Measurements from ENCODE around the gene PSMB7. TPM values are rescaled to one million over a fixed set of nuclear protein-coding genes. Genes with fewer than 3 reads are reported as not detected.

The PSMB7 gene
- total RNA-seq = 100 to 1,000 TPM; 100 to 102 TPM

DNA sequence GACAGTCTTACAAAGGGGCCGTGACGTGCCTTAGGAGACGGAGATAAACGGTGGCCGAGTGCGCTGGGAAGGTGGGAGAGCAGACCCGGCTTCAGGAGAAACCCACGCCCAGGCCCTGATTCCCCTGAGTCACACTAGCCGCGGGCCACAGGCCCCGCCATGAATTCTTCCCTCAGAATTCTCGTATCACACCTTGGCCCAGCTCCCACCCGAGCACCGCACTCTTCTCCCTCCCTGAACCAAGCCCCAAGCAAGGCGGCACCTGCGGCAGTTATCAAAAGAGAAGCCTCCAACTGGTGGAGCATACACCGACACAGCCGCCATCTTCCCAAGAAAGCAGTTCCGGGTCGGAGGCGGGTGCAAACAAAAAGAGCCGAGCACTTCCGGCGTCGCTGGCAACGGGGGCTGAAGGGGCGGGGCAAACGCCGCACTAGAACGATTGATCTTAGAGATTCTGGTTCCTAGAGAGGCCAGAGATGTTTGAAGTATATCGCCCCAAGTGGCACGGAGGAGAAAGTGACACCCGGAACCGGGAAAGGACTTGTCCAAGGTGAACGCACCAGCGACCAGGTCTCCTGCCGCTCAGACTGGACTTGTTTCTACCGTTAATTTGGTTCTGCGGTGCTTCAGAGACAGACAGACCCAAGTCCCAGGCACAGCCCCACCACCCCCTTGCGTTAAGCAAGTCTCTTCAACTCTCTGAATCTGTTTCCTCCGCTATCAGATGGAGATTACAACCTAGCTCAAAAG is at the start of gene PSMB7:
PSMB7 (minus strand) TSS at position 341 of the 750 bp plus-strand sequence; CDS start at position 324, 17 bp downstream.

DNA sequence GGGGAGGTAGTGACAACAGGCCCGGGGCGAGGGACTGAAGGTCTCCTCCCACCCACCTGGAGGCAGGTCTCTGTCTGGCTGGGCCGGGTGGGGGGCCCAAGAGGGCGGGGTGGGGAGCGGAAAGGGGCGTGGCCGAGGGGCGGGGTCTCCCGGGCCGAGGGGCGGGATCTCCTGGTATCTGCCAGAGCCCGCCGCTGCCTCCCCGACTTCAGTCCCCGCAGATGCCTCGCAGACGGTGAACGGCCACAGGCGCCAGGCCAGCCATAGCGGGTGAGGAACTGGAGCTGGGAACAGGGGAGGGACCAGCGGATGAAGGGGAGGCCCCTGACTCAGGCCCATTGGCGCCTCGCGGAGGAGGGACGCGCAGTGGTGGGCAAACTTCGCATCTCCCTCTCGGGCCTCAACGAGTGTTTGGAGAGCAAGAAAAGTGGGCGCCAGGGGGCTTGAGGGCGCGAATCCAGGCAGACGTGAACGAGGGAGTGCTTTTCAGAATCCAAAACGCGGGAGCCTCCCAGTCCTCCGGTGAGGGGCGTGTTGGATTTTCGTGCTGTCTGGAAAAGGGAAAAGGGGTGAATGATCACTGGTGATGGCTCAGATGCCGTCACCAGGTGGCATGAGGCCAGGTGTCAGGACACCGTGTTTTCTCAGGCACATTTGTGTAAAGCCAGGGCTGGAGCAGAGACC is 35.1 kb upstream of the PSMB7 start, which contains the start of gene ADGRD2:
ADGRD2 (plus strand) TSS at position 211 of the 684 bp plus-strand sequence. CDS start 1,216 bp downstream, outside the sequence.

Other genes with a start within 250 kb of the PSMB7 start
- 10 to 100 TPM; 14.1 to 16.2 TPM for gene NEK6, start 157.5 kb downstream of the PSMB7 start, total RNA-seq
- gene ADGRD2, start 35.0 kb upstream of the PSMB7 start, total RNA-seq = not detected
- gene NR5A1, start 92.0 kb upstream of the PSMB7 start, total RNA-seq = not detected